H1 (cell line): ENCODE measurements around the gene DYNLT1. TPM values are rescaled to one million over a fixed set of nuclear protein-coding genes. Genes with fewer than 3 reads are reported as not detected.

Experiments used
- CTCF ChIA-PET: fragments of 300-600 bp; sonication (Branson Sonifier 250); formaldehyde crosslinking; loops from one replicate; lab custom pipeline; 2021; ENCODE audit not compliant: partially characterized antibody; lab: Charles Lee
- POLR2A ChIA-PET: fragments of 300-600 bp; sonication (Branson Sonifier 250); formaldehyde crosslinking; loops from one replicate; lab custom pipeline; 2021; ENCODE audit warnings: inconsistent platforms; ENCODE audit not compliant: partially characterized antibody; lab: Charles Lee
- DNase-seq, 2 experiments: peaks; one replicate each; pipeline versions ENCODE4 v3.0.0 to v3.0.0-alpha.2; 2010 to 2022; ENCODE audit warnings: low spot score in 2 of 2, low read depth in 1 of 2, mixed read lengths in 1 of 2
- FAIRE-seq: peaks from 2 replicates; lab custom pipeline; 2011; peaks lifted over from hg19 to GRCh38; lab: Jason Lieb, UNC
- H2AFZ ChIP-seq: 2 replicates; pipeline ENCODE4 v1.8.1; 2012; ENCODE audit warnings: low read length, inconsistent platforms
- H2AK5ac ChIP-seq: 2 replicates; pipeline ENCODE4 v1.6.1; 2013; ENCODE audit warnings: low read depth, low read length
- H2BK120ac ChIP-seq: replicated peaks from 2 replicates; pipeline ENCODE3; 2013; ENCODE audit warnings: low read depth, low read length, inconsistent platforms
- H2BK12ac ChIP-seq: 2 replicates; pipeline ENCODE4 v1.6.1; 2013; ENCODE audit warnings: low read depth, low read length
- H2BK15ac ChIP-seq: 2 replicates; pipeline ENCODE4 v1.6.1; 2013; ENCODE audit warnings: low read length
- H2BK20ac ChIP-seq: 2 replicates; pipeline ENCODE4 v1.6.1; 2013; ENCODE audit warnings: low read length
- H2BK5ac ChIP-seq: 2 replicates; pipeline ENCODE4 v1.6.1; 2013; ENCODE audit warnings: low read depth, low read length
- H3K14ac ChIP-seq: 2 replicates; pipeline ENCODE4 v1.6.1; 2013; ENCODE audit warnings: inconsistent platforms; ENCODE audit not compliant: insufficient read length
- H3K18ac ChIP-seq: 2 replicates; pipeline ENCODE4 v1.6.1; 2013; ENCODE audit warnings: low read length; ENCODE audit errors: extremely low read depth
- H3K23ac ChIP-seq: 2 replicates; pipeline ENCODE4 v1.6.1; 2013; ENCODE audit warnings: inconsistent platforms; ENCODE audit not compliant: insufficient read length
- H3K23me2 ChIP-seq: 2 replicates; pipeline ENCODE4 v1.6.1; 2013; ENCODE audit warnings: low read depth, low read length
- H3K27ac ChIP-seq: 2 replicates; pipeline ENCODE4 v1.6.1; 2011; ENCODE audit warnings: low read depth, low read length, inconsistent platforms
- H3K27me3 ChIP-seq, 4 experiments: replicated peaks in 1 of 4; 1 replicate in 1 of 4; 2 replicates in 3 of 4; pipeline versions ENCODE4 v1.6.1 to v1.8.1; 2011 to 2013; ENCODE audit warnings: low read length in 3 of 4, mild to moderate bottlenecking in 3 of 4, inconsistent platforms in 2 of 4, mixed read lengths in 2 of 4, moderate library complexity in 1 of 4; ENCODE audit not compliant: control insufficient read depth in 3 of 4, insufficient read depth in 3 of 4; ENCODE audit errors: extremely low read depth in 1 of 4
- H3K36me3 ChIP-seq, 4 experiments: 2 replicates each; pipeline versions ENCODE4 v1.6.1 to v1.8.1; 2011 to 2013; ENCODE audit warnings: mild to moderate bottlenecking in 4 of 4, low read length in 3 of 4, moderate library complexity in 2 of 4, control low read depth in 1 of 4, inconsistent platforms in 1 of 4; ENCODE audit not compliant: insufficient read depth in 4 of 4, control insufficient read depth in 2 of 4
- H3K4ac ChIP-seq: replicated peaks from 2 replicates; pipeline ENCODE3; 2013; ENCODE audit warnings: low read length, low read depth, mixed read lengths, inconsistent platforms; ENCODE audit not compliant: insufficient read length
- H3K4me1 ChIP-seq, 4 experiments: replicated peaks in 1 of 4; 1 replicate in 1 of 4; 2 replicates in 3 of 4; pipeline versions ENCODE4 v1.6.1 to v1.8.1; 2011 to 2013; ENCODE audit warnings: low read length in 3 of 4, inconsistent platforms in 2 of 4, mixed read lengths in 1 of 4; ENCODE audit not compliant: insufficient read depth in 4 of 4, control insufficient read depth in 3 of 4
- H3K4me2 ChIP-seq, 2 experiments: 2 replicates each; pipeline versions ENCODE4 v1.6.1 to v1.8.1; 2011 to 2013; ENCODE audit warnings: low read depth in 2 of 2, low read length in 2 of 2, control low read depth in 1 of 2, inconsistent platforms in 1 of 2, mild to moderate bottlenecking in 1 of 2; ENCODE audit not compliant: insufficient read depth in 1 of 2
- H3K4me3 ChIP-seq, 4 experiments: fragments of 200-600, 300-600 bp in 1 of 4; sonication (generic), shearing (Covaris generic), sonication (Bioruptor Twin) in 1 of 4; 2 replicates each; pipeline versions ENCODE4 v1.5.1 to v1.8.1; 2011 to 2016; ENCODE audit warnings: low read length in 4 of 4, low read depth in 3 of 4, control low read depth in 2 of 4, inconsistent platforms in 2 of 4, mild to moderate bottlenecking in 2 of 4, mixed read lengths in 1 of 4, moderate library complexity in 1 of 4; ENCODE audit not compliant: insufficient read depth in 2 of 4; ENCODE audit errors: extremely low read depth in 1 of 4
- H3K56ac ChIP-seq: replicated peaks from 2 replicates; pipeline ENCODE3; 2013; ENCODE audit warnings: low read depth, mild to moderate bottlenecking, mixed read lengths, low read length, inconsistent platforms; ENCODE audit not compliant: insufficient read length
- H3K79me1 ChIP-seq: 2 replicates; pipeline ENCODE4 v1.6.1; 2013; ENCODE audit warnings: low read depth, low read length, control low read depth
- H3K79me2 ChIP-seq, 2 experiments: 2 replicates each; pipeline versions ENCODE4 v1.6.1 to v1.8.1; 2012 to 2013; ENCODE audit warnings: low read length in 2 of 2, mild to moderate bottlenecking in 2 of 2, inconsistent platforms in 1 of 2; ENCODE audit not compliant: insufficient read depth in 2 of 2, control insufficient read depth in 1 of 2
- H3K9ac ChIP-seq, 4 experiments: replicated peaks in 1 of 4; 1 replicate in 1 of 4; 2 replicates in 3 of 4; pipeline versions ENCODE4 v1.6.1 to v1.8.1; 2011 to 2013; ENCODE audit warnings: low read depth in 3 of 4, low read length in 3 of 4, control low read depth in 2 of 4, mild to moderate bottlenecking in 2 of 4, moderate library complexity in 2 of 4, inconsistent platforms in 1 of 4; ENCODE audit errors: extremely low read depth in 1 of 4
- H3K9me3 ChIP-seq, 2 experiments: 2 replicates each; pipeline versions ENCODE4 v1.6.1 to v1.8.1; 2012 to 2013; ENCODE audit warnings: mild to moderate bottlenecking in 2 of 2, moderate library complexity in 2 of 2, control low read depth in 1 of 2, inconsistent platforms in 1 of 2, low read depth in 1 of 2, low read length in 1 of 2, mixed read lengths in 1 of 2; ENCODE audit not compliant: insufficient read depth in 2 of 2
- H4K20me1 ChIP-seq, 2 experiments: replicated peaks in 1 of 2; 2 replicates each; pipeline versions ENCODE3 to v1.8.1; 2011 to 2013; ENCODE audit warnings: inconsistent platforms in 2 of 2, low read length in 2 of 2, mild to moderate bottlenecking in 1 of 2; ENCODE audit not compliant: insufficient read depth in 2 of 2, control insufficient read depth in 1 of 2
- H4K5ac ChIP-seq: 2 replicates; pipeline ENCODE4 v1.6.1; 2013; ENCODE audit warnings: low read length, low read depth, mixed read lengths, inconsistent platforms; ENCODE audit not compliant: insufficient read length
- H4K8ac ChIP-seq: 2 replicates; pipeline ENCODE4 v1.8.0; 2013; ENCODE audit warnings: mild to moderate bottlenecking, moderate library complexity, low read length, inconsistent platforms; ENCODE audit not compliant: insufficient read depth; ENCODE audit errors: extremely low read depth
- H4K91ac ChIP-seq: replicated peaks from 2 replicates; pipeline ENCODE3; 2013; ENCODE audit warnings: low read length, mixed read lengths, inconsistent platforms; ENCODE audit not compliant: insufficient read length
- BCL11A ChIP-seq, 2 experiments: IDR thresholded peaks; one replicate each; pipeline ENCODE4 v1.6.1; 2011; ENCODE audit warnings: low read depth in 2 of 2, low read length in 2 of 2, mild to moderate bottlenecking in 2 of 2
- CBX8 ChIP-seq: fragments of 300-800, 300-1000 bp; sonication (generic); IDR thresholded peaks from 2 replicates; pipeline ENCODE4 v1.7.1; 2016; ENCODE audit warnings: low read depth, low read length, borderline replicate concordance
- GABPA ChIP-seq: IDR thresholded peaks from 2 replicates; pipeline ENCODE4 v1.6.1; 2011; ENCODE audit warnings: mild to moderate bottlenecking, low read length, moderate library complexity, borderline replicate concordance; ENCODE audit not compliant: insufficient read depth
- HDAC2 ChIP-seq, 2 experiments: fragments of 300-600 bp in 1 of 2; sonication (generic) in 1 of 2; IDR thresholded peaks; 2 replicates each; pipeline ENCODE4 v1.6.1; 2011 to 2012; ENCODE audit warnings: low read depth in 2 of 2, low read length in 2 of 2, mild to moderate bottlenecking in 2 of 2, moderate library complexity in 2 of 2, borderline replicate concordance in 1 of 2, inconsistent platforms in 1 of 2
- JUND ChIP-seq: IDR thresholded peaks from 2 replicates; pipeline ENCODE4 v1.6.1; 2011; ENCODE audit warnings: mild to moderate bottlenecking, improper control_type of control experiment, low read length
- KDM5A ChIP-seq: fragments of 200-600 bp; IDR thresholded peaks from 2 replicates; pipeline ENCODE4 v1.7.1; 2012; ENCODE audit warnings: mild to moderate bottlenecking, low read length, inconsistent platforms, mixed read lengths
- MAFK ChIP-seq: IDR thresholded peaks from 2 replicates; pipeline ENCODE4 v1.6.1; 2012; ENCODE audit warnings: low read depth, mild to moderate bottlenecking, improper control_type of control experiment, low read length
- TAF1 ChIP-seq: IDR thresholded peaks from 2 replicates; pipeline ENCODE4 v1.6.1; 2011; ENCODE audit warnings: mild to moderate bottlenecking, low read depth, low read length
- YY1 ChIP-seq: IDR thresholded peaks from 2 replicates; pipeline ENCODE4 v1.6.1; 2011; ENCODE audit warnings: low read depth, mild to moderate bottlenecking, low read length
- WGBS, 2 experiments: shearing (Covaris generic) in 1 of 2; methylation state at CpG; one replicate each; pipeline versions ENCODE4 v1.1.6 to v1.1.7; 2013 to 2015; ENCODE audit warnings: low lambda C conversion rate in 2 of 2, mixed read lengths in 2 of 2, inconsistent platforms in 1 of 2, low coverage in 1 of 2, missing lambda C conversion rate in 1 of 2; ENCODE audit not compliant: insufficient replicate concordance in 2 of 2, insufficient coverage in 1 of 2, insufficient read length in 1 of 2; ENCODE audit errors: extremely low coverage in 1 of 2, missing lambda C conversion rate in 1 of 2; 5-methylcytosine and 5-hydroxymethylcytosine counted together
- polyA plus RNA-seq, 7 experiments: library from polyadenylated mRNA; depleted of rRNA in 3 of 7; stranded (reverse) in 5 of 7; unstranded in 2 of 7; fragments of >200 nt in 5 of 7; fragments of 200-250 nt in 2 of 7; gene quantifications; 1 replicate in 5 of 7; 2 replicates in 1 of 7; 4 replicates in 1 of 7; pipeline versions ENCODE4 v1.2.1 to v1.2.3, GENCODE V29; 2011 to 2013; ENCODE audit warnings: missing spikeins in 2 of 7, mixed read lengths in 2 of 7
- total RNA-seq: library from RNA; stranded (reverse); fragmentation: NEBNext Ultra II Directional; extraction: Animal tissue kit (Norgen Biotek cat#: 25700); gene quantifications from 2 replicates; pipeline ENCODE4 v1.2.1, GENCODE V29; 2021

The DYNLT1 gene
- total and polyA plus RNA-seq, 2 of the 8 experiments (the other 6 are each of a cell fraction or from before 2014, with no cell fraction given) = 119 to 245 TPM

DNA sequence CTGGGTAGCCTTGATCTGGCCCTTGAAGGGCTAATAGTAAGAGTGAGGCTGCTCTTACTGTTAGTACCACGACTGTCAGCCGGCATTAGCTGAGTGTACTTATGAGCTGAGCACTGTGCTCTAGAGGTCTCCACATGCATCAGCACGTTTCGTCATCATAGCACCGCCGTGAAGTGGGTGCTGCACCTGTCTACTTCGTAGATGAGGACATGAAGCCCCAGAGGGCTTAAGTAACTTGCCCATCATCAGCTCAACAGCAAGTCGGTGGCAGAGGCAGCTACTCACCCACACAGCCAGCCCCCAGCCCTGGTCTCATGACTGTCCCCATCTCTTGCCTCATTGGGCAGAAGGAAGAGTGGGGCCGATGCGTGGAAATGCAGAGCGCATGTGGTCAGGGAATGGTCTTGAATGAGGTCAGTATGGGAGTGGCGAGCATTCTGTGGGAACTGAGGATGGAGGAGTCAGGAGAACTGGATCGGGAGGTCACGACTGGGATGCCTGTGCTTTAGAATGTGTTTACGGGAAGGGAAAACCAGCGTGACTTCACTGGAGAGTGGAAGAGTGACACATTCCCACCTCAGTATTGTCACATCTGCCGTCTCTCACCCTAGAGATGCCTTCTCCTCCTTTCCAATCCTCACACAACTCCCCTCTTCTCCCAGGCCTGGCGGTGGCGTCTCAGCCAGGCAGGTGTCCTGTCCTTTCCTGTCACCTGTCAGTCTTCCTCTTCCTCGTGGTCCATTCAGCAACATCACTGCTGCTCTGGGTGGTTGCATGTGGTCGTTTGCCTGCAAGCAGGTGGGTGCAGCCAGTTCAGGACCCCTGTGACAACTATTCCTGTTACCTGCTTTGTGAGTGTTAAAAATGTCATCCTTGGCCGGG is 11.3 kb upstream of the DYNLT1 start:
- H2AFZ ChIP-seq = no peak overlapping the region
- H4K20me1 ChIP-seq = no peaks in the 10 kb centered on the region
- FAIRE-seq (no peak), DNase-seq (no peak)
- H3K79me2 ChIP-seq = no peaks in the 10 kb centered on the region
- H3K23ac ChIP-seq = no peak overlapping the region
- H2BK15ac ChIP-seq = no peak overlapping the region
- H3K27me3 ChIP-seq = no peaks in the 10 kb centered on the region
- CTCF ChIA-PET = interaction anchor here (3.7 kb wide), 1 partner anchor 35 kb away, joined by 20 read pairs; no protein-coding TSS in a partner anchor
- H2BK20ac ChIP-seq = no peak overlapping the region
- POLR2A ChIA-PET = interaction anchor here (0.5 to 1.7 kb wide), 3 partner anchors 13 to 239 kb away, joined by 3 read pairs; no protein-coding TSS in a partner anchor
- no peak overlapping the region for H3K56ac ChIP-seq
- peak overlapping the region; percentile 18; the same call in 1 of the 2 replicates for H4K8ac ChIP-seq
- 88% methylated on average over 22 of the region's 22 CpGs; no CpG with 5 or more reads in 1 of the 2 experiments for WGBS, 2 experiments
- H3K9ac ChIP-seq = no peak overlapping the region
- no peaks in the 10 kb centered on the region for H3K9me3 ChIP-seq
- TF ChIP-seq TAF1 (no peak), GABPA (no peak), MAFK (no peak), KDM5A (no peak), BCL11A (IDR thresholded peaks at IDR 0.05; ENCODE audit: low read depth in 2 of 2, low read length in 2 of 2) (no peak), HDAC2 (IDR thresholded peaks at IDR 0.05; ENCODE audit: borderline replicate concordance in 1 of 2, low read depth in 2 of 2, low read length in 2 of 2) (no peak), CBX8 (no peak), JUND (no peak), YY1 (no peak)
- H3K18ac ChIP-seq = no peak overlapping the region
- H3K4ac ChIP-seq = no peak overlapping the region
- H3K14ac ChIP-seq = no peak overlapping the region
- H4K5ac ChIP-seq = no peak overlapping the region
- no peaks in the 10 kb centered on the region for H3K36me3 ChIP-seq
- H2BK5ac ChIP-seq = no peak overlapping the region
- no peak overlapping the region for H3K4me2 ChIP-seq
- H2AK5ac ChIP-seq = no peak overlapping the region
- 0 out of 7 replicates have a peak, but pooled peaks cover 0 to 3% (median 0%) of the 10 kb centered on the region in 4 experiments for H3K4me1 ChIP-seq
- peak overlapping the region; percentile 27; the same call in 1 of the 2 replicates for H2BK12ac ChIP-seq
- H3K23me2 ChIP-seq = no peaks in the 10 kb centered on the region
- no peaks in the 10 kb centered on the region for H3K79me1 ChIP-seq
- no peak overlapping the region for H4K91ac ChIP-seq
- no peak overlapping the region for H2BK120ac ChIP-seq
- no peak overlapping the region for H3K27ac ChIP-seq
- no peak overlapping the region for H3K4me3 ChIP-seq
